ENCODE results near the gene PCDHGA3. TPM values are rescaled to one million over a fixed set of nuclear protein-coding genes. Genes with fewer than 3 reads are reported as not detected.
"Not testable (repeated sequence)": the region's sequence is repeated elsewhere in the genome, so short reads cannot be mapped to it uniquely, and the experiment has no call there.

Gene PCDHGA3
- total RNA-seq, 1 donor from 2014 or later = 0.33 TPM

DNA sequence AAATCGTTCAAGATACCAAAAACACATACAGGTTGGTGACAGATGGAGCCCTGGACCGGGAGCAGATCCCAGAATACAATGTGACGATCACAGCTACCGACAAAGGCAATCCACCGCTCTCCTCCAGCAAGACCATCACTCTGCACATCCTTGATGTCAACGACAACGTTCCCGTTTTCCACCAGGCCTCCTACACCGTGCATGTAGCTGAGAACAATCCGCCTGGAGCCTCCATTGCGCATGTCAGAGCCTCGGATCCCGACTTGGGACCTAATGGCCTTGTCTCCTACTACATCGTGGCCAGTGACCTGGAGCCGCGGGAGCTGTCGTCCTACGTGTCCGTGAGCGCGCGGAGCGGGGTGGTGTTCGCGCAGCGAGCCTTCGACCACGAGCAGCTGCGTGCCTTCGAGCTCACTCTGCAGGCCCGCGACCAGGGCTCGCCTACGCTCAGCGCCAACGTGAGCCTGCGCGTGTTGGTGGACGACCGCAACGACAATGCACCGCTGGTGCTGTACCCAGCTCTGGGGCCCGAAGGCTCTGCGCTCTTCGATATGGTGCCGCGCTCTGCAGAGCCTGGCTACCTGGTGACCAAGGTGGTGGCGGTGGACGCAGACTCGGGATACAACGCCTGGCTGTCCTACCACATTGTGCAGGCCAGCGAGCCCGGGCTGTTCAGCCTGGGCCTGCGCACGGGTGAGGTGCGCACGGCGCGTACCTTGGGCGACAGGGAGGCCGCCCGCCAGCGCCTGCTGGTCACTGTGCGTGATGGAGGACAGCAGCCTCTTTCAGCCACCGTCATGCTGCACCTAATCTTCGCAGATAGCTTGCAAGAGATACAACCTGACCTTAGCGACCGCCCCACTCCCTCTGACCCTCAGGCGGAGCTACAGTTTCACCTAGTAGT lies 28.2 kb downstream of the PCDHGA3 start:
- peaks cover 14% of the 10 kb centered on the region for H3K9me3 Mint-ChIP-seq
- no peaks in the 10 kb centered on the region for H3K27me3 Mint-ChIP-seq (ENCODE audit: low read depth)
- peaks cover 22% of the 10 kb centered on the region for H3K36me3 Mint-ChIP-seq (ENCODE audit: low read depth)
- TF ChIP-seq, protein P1, sequence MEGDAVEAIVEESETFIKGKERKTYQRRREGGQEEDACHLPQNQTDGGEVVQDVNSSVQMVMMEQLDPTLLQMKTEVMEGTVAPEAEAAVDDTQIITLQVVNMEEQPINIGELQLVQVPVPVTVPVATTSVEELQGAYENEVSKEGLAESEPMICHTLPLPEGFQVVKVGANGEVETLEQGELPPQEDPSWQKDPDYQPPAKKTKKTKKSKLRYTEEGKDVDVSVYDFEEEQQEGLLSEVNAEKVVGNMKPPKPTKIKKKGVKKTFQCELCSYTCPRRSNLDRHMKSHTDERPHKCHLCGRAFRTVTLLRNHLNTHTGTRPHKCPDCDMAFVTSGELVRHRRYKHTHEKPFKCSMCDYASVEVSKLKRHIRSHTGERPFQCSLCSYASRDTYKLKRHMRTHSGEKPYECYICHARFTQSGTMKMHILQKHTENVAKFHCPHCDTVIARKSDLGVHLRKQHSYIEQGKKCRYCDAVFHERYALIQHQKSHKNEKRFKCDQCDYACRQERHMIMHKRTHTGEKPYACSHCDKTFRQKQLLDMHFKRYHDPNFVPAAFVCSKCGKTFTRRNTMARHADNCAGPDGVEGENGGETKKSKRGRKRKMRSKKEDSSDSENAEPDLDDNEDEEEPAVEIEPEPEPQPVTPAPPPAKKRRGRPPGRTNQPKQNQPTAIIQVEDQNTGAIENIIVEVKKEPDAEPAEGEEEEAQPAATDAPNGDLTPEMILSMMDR (conservative IDR thresholded peaks at IDR 0.05) = no peak
- no peaks in the 10 kb centered on the region for H3K4me1 Mint-ChIP-seq
- no peak for DNase-seq (ENCODE audit: low read depth, low spot score)
- H3K4me3 Mint-ChIP-seq = no peak overlapping the region
- no peak overlapping the region for H3K27ac Mint-ChIP-seq (ENCODE audit: unreplicated experiment)

DNA sequence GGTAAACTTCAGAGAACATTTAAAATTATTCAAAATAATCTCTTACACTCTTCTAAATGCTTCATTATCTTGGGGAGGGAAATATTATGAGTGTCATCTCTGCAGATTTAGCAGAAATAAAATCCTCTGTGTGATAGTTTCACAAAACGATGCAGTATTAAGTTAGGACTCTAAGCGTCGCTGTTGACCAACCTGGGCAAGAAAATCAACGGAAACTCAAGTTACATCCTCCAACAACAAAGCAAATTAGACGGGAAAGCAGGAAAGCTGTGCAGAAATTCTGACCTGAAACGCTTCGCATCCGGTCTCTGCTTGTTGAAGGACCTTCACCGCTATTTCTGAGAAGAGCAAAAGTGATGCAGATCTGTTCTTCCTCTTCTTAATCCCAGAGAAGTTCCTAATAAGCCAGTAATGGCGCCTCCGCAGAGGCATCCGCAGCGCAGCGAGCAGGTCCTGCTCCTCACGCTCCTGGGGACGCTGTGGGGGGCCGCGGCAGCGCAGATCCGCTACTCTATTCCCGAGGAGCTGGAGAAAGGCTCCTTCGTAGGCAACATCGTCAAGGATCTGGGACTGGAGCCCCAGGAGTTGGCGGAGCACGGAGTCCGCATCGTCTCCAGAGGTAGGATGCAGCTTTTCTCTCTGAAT lies 30.2 kb downstream of the PCDHGA3 start, which contains the start of gene PCDHGA6:
Gene PCDHGA6, plus strand, starts transcription at position 219 of the 645 bp plus-strand sequence. Its CDS starts 193 bp downstream, at position 412.
- H3K4me3 Mint-ChIP-seq = no peak within 1 kb of the TSS
- H3K27ac Mint-ChIP-seq (ENCODE audit: unreplicated experiment) = no peak within 1 kb of the TSS
- no peak for DNase-seq (ENCODE audit: low read depth, low spot score)
- no peaks in the 10 kb centered on the region for H3K4me1 Mint-ChIP-seq
- peaks cover 22% of the 10 kb centered on the region for H3K36me3 Mint-ChIP-seq (ENCODE audit: low read depth)
- no peaks in the 10 kb centered on the region for H3K27me3 Mint-ChIP-seq (ENCODE audit: low read depth)
- peaks cover 18% of the 10 kb centered on the region for H3K9me3 Mint-ChIP-seq
- TF ChIP-seq, protein P1 (conservative IDR thresholded peaks at IDR 0.05) = no peak

DNA sequence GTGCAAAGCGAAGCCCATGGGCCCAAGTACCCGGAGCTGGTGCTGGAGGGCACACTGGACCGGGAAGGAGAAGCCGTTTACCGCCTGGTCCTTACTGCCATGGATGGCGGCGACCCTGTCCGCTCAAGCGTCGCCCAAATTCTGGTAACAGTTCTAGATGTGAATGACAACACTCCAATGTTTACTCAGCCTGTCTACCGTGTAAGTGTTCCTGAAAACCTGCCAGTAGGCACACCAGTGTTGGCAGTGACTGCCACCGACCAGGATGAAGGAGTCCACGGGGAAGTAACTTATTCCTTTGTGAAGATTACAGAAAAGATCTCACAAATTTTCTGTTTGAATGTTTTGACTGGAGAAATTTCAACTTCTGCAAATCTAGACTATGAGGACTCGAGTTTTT lies 31.0 kb downstream of the PCDHGA3 start:
- no peak overlapping the region for H3K4me3 Mint-ChIP-seq
- DNase-seq (ENCODE audit: low read depth, low spot score) = no peak
- no peaks in the 10 kb centered on the region for H3K4me1 Mint-ChIP-seq
- H3K9me3 Mint-ChIP-seq = peaks cover 19% of the 10 kb centered on the region
- TF ChIP-seq, protein P1 (conservative IDR thresholded peaks at IDR 0.05) = no peak
- H3K36me3 Mint-ChIP-seq (ENCODE audit: low read depth) = peaks cover 22% of the 10 kb centered on the region
- no peaks in the 10 kb centered on the region for H3K27me3 Mint-ChIP-seq (ENCODE audit: low read depth)
- no peak overlapping the region for H3K27ac Mint-ChIP-seq (ENCODE audit: unreplicated experiment)

DNA sequence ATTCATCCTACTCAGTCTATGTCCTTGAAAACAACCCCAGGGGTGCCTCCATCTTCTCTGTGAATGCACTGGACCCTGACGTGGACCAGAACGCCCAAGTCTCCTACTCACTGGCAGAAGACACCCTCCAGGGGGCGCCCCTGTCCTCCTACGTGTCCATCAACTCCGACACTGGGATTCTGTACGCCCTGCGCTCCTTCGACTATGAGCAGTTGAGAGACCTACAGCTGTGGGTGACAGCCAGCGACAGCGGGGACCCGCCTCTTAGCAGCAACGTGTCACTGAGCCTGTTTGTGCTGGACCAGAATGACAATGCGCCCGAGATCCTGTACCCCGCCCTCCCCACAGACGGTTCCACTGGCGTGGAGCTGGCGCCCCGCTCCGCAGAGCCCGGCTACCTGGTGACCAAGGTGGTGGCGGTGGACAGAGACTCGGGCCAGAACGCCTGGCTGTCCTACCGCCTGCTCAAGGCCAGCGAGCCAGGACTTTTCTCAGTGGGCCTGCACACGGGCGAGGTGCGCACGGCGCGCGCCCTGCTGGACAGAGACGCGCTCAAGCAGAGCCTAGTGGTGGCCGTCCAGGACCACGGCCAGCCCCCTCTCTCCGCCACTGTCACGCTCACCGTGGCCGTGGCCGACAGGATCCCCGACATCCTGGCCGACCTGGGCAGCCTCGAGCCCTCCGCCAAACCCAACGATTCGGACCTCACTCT lies 32.0 kb downstream of the PCDHGA3 start:
- H3K4me3 Mint-ChIP-seq; H3K4me1 Mint-ChIP-seq; DNase-seq (ENCODE audit: low read depth, low spot score); H3K27me3 Mint-ChIP-seq (ENCODE audit: low read depth); H3K27ac Mint-ChIP-seq (ENCODE audit: unreplicated experiment): not testable (repeated sequence)
- H3K9me3 Mint-ChIP-seq = peaks cover 17% of the 10 kb centered on the region
- peaks cover 16% of the 10 kb centered on the region for H3K36me3 Mint-ChIP-seq (ENCODE audit: low read depth)

DNA sequence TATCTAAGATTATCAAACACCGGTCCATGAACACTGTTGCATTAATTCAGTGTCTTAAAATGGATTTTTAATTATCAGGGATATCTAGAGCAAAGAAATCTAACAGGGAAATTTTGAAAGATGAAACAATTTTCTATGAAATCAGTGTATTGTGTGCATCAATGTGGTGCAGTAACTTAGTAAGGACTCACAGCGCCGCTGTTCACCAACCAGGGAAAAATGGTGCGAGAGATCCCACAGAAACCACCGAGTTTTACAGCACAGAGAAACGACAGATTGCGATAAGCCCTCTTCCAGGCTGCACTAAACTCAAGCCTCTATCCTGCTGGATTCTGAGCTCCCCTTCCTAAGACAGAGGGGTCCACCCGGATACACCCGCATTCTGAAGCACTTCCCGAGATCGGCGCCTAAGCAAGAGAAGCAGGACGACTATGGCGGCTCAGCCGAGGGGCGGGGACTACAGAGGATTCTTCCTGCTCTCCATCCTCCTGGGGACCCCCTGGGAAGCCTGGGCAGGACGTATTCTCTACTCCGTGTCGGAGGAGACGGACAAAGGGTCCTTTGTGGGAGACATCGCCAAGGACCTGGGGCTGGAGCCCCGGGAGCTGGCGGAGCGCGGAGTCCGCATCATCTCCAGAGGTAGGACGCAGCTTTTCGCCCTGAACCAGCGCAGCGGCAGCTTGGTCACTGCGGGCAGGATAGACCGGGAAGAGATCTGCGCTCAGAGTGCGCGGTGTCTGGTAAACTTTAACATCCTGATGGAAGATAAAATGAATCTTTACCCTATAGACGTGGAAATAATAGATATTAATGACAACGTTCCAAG lies 39.1 kb downstream of the PCDHGA3 start, which contains the start of gene PCDHGA7:
Gene PCDHGA7, plus strand, starts transcription at position 274 of the 826 bp plus-strand sequence. Its CDS starts 158 bp downstream, at position 432.
- TF ChIP-seq, protein P1 (conservative IDR thresholded peaks at IDR 0.05) = no peak
- Mint-ChIP-seq H3K27me3 (ENCODE audit: low read depth) (no peaks in the 10 kb centered on the region), H3K9me3 (peaks cover 23% of the 10 kb centered on the region), H3K4me3 (no peak within 1 kb of the TSS), H3K4me1 (no peaks in the 10 kb centered on the region), H3K36me3 (ENCODE audit: low read depth) (peaks cover 32% of the 10 kb centered on the region), H3K27ac (ENCODE audit: unreplicated experiment) (no peak within 1 kb of the TSS)
- DNase-seq (ENCODE audit: low read depth, low spot score) = no peak
